ENCODE measurements around the gene IRF7. TPM values are rescaled to one million over a fixed set of nuclear protein-coding genes. Genes with fewer than 3 reads are reported as not detected.
"Not testable (repeated sequence)": the region's sequence is repeated elsewhere in the genome, so short reads cannot be mapped to it uniquely, and the experiment has no call there.

IRF7 gene
- total and polyA plus RNA-seq, 10 donors, result 52.3 to 99.1 (median 83.4) TPM

DNA sequence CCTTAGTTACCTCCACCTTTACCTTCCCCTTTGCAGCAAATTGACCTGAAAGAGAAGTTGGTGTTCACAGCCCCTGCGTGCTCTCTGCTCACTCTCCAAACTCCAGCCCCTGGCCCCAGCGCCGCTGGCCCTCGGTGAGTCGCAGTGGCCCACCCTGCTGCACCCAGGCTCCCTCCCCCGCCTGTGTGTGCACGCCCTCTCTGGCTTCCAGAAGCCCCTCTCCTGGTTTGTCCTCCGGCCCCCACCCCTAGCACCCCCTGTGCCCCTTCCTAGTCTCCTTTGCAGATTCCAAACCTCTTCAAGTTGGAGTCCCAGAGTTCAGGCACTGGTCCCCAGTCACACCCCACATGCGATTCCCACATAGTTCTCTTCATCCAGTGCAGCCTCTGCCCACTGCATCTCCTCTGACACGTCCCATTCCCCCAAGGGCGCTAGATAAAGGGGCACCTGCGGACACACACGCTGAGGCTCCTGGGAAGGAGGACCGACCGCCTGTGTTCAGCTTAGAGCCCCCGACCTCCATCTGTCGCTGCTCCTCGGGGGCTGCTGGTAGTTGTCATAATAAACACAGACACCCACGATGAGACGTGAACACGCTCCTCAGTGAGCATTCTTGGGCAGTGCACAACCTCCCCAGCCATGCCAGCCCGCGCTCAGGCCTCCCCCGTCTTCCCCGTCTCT, 41.0 kb downstream of the IRF7 start:
- H3K27ac ChIP-seq, result peak overlapping the region in 2 of 8 donors; percentile 47 to 63
- peaks cover 0 to 19% (median 14%) of the 10 kb centered on the region in 7 donors for H3K27me3 ChIP-seq (replicated peaks in 1 of 7)
- H3K9me3 ChIP-seq, result no peaks in the 10 kb centered on the region
- peaks cover 0 to 15% (median 0%) of the 10 kb centered on the region in 6 donors for H3K36me3 ChIP-seq
- intact Hi-C loops (cut with DNase I; ENCODE audit: low total_unique reads), result no loop called here
- WGBS, 5 donors, result 21 to 28% (median 24%) methylated on average over 25 of the region's 25 CpGs
- H3K4me1 ChIP-seq, result peaks cover 25 to 54% (median 44%) of the 10 kb centered on the region in 6 donors
- peak; percentile 84 for DNase-seq
- TF ChIP-seq, protein P1, sequence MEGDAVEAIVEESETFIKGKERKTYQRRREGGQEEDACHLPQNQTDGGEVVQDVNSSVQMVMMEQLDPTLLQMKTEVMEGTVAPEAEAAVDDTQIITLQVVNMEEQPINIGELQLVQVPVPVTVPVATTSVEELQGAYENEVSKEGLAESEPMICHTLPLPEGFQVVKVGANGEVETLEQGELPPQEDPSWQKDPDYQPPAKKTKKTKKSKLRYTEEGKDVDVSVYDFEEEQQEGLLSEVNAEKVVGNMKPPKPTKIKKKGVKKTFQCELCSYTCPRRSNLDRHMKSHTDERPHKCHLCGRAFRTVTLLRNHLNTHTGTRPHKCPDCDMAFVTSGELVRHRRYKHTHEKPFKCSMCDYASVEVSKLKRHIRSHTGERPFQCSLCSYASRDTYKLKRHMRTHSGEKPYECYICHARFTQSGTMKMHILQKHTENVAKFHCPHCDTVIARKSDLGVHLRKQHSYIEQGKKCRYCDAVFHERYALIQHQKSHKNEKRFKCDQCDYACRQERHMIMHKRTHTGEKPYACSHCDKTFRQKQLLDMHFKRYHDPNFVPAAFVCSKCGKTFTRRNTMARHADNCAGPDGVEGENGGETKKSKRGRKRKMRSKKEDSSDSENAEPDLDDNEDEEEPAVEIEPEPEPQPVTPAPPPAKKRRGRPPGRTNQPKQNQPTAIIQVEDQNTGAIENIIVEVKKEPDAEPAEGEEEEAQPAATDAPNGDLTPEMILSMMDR (IDR thresholded peaks at IDR 0.05 in 8 of 11, conservative IDR thresholded peaks at IDR 0.05 in 3 of 11), result no peak
- peak overlapping the region; percentile 52 to 94 (median 79) for H3K4me3 ChIP-seq

GRCh38 chr11:574031-574570, 41.6 kb downstream of the IRF7 start:
- H3K36me3 ChIP-seq, result peaks cover 0 to 11% (median 0%) of the 10 kb centered on the region in 6 donors
- H3K27me3 ChIP-seq (replicated peaks in 1 of 7), result peaks cover 0 to 26% (median 14%) of the 10 kb centered on the region in 7 donors
- peak overlapping the region in 2 of 8 donors; percentile 11 to 15 for H3K27ac ChIP-seq
- WGBS, 5 donors, result 51 to 61% (median 56%) methylated on average over 14 of the region's 14 CpGs
- H3K9me3 ChIP-seq; intact Hi-C loops (cut with DNase I; ENCODE audit: low total_unique reads): not testable (repeated sequence)
- DNase-seq, result peak; percentile 74
- H3K4me3 ChIP-seq, result peak overlapping the region in 3 of 8 donors; percentile 82 to 94 (median 91)
- peaks cover 24 to 54% (median 44%) of the 10 kb centered on the region in 6 donors for H3K4me1 ChIP-seq

DNA sequence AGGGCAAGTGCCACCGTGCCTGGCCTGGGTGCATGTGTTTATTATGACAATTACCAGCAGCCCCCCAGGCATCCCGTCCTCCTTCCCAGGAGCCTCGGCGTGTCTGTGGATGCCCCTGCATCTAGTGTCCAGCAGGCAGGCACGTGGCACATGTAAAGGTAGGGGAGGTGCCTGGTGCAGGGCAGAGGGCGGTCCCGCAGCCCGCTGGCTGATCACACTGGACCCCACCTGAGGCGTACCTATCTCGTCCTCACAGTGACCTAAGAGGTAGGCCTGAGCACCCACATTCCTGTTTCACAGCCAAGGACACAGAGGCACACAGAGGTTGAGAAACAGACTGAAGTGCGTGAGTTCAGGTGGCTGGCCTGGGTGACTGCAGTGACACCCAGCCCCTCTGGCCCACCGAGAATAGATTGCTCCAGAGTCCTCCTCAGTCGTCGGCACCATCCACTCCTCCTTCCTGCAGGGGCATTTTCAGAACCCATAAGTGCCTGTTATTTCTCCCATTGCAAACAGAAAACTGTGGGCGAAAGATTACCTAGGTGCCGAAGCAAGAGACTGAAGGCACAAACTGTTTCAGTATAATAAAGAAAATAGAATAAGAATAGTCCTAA, 42.5 kb downstream of the IRF7 start:
- peak; percentile 80 for DNase-seq
- H3K4me1 ChIP-seq, result peaks cover 18 to 49% (median 39%) of the 10 kb centered on the region in 6 donors
- H3K4me3 ChIP-seq, result no peak overlapping the region
- intact Hi-C loops (cut with DNase I; ENCODE audit: low total_unique reads), result no loop called here
- no peaks in the 10 kb centered on the region for H3K9me3 ChIP-seq
- H3K27me3 ChIP-seq (replicated peaks in 1 of 7), result peaks cover 0 to 34% (median 14%) of the 10 kb centered on the region in 7 donors
- H3K36me3 ChIP-seq, result peaks cover 0 to 2% (median 0%) of the 10 kb centered on the region in 6 donors
- TF ChIP-seq POLR2A (IDR thresholded peaks at IDR 0.05) (no peak), POLR2AphosphoS5 (IDR thresholded peaks at IDR 0.05) (no peak)
- TF ChIP-seq, protein P1 (IDR thresholded peaks at IDR 0.05 in 8 of 11, conservative IDR thresholded peaks at IDR 0.05 in 3 of 11), result no peak
- WGBS, 5 donors, result 91 to 95% (median 93%) methylated on average over 14 to 16 of the region's 16 CpGs
- no peak overlapping the region for H3K27ac ChIP-seq

- TF ChIP-seq, protein P1 (IDR thresholded peaks at IDR 0.05 in 8 of 11, conservative IDR thresholded peaks at IDR 0.05 in 3 of 11), result no peak
- TF ChIP-seq POLR2AphosphoS5 (IDR thresholded peaks at IDR 0.05) (no peak), POLR2A (IDR thresholded peaks at IDR 0.05) (no peak)
- H3K27me3 ChIP-seq (replicated peaks in 1 of 7), result peaks cover 0 to 39% (median 14%) of the 10 kb centered on the region in 7 donors
- H3K4me1 ChIP-seq, result peaks cover 5 to 43% (median 29%) of the 10 kb centered on the region in 6 donors
- 69 to 86% (median 80%) methylated on average over 5 to 8 of the region's 8 CpGs for WGBS, 5 donors
- no peak overlapping the region for H3K27ac ChIP-seq
- intact Hi-C loops (cut with DNase I; ENCODE audit: low total_unique reads), result no loop called here
- H3K36me3 ChIP-seq, result no peaks in the 10 kb centered on the region
- DNase-seq, result no peak
- H3K4me3 ChIP-seq, result no peak overlapping the region
- H3K9me3 ChIP-seq, result no peaks in the 10 kb centered on the region
These were observed 44.0 kb downstream of the IRF7 start for GRCh38 chr11:571802-572185.

Measured in spleen (tissue), 11 donors.